Ascending aorta (tissue), 2 donors: Measurements from ENCODE around the gene ILDR1. TPM values are rescaled to one million over a fixed set of nuclear protein-coding genes. Genes with fewer than 3 reads are reported as not detected.

ENCODE experiments used
- DNase-seq, 2 donors: peaks; one replicate each; pipeline ENCODE4 v3.0.0-alpha.2; 2019; ENCODE audit warnings: low spot score in 2 of 2
- H3K27ac ChIP-seq, 2 donors: fragments of 200-600 bp; sonication (generic); one replicate each; pipeline ENCODE4 v1.5.1; 2016 to 2017; ENCODE audit warnings: mild to moderate bottlenecking in 1 of 2
- H3K27me3 ChIP-seq: fragments of 200-600 bp; sonication (generic); one replicate; pipeline ENCODE4 v1.5.1; 2017
- H3K36me3 ChIP-seq, 2 donors: fragments of 200-600 bp; sonication (generic); one replicate each; pipeline ENCODE4 v1.5.1; 2016
- H3K4me1 ChIP-seq, 2 donors: fragments of 200-600 bp; sonication (generic); one replicate each; pipeline ENCODE4 v1.5.1; 2016 to 2017; ENCODE audit warnings: mild to moderate bottlenecking in 1 of 2
- H3K4me3 ChIP-seq, 2 donors: fragments of 200-600 bp; sonication (generic); one replicate each; pipeline ENCODE4 v1.5.1; 2016 to 2017; ENCODE audit warnings: mild to moderate bottlenecking in 1 of 2
- H3K9me3 ChIP-seq, 2 donors: fragments of 200-600 bp; sonication (generic); one replicate each; pipeline ENCODE4 v1.5.1; 2016
- intact Hi-C: fragments of 100-400 bp; cut with DNase I; formaldehyde crosslinking; loops from one replicate; pipeline ENCODE4 v1.15.1; 2023
- total RNA-seq: library from RNA; depleted of rRNA; stranded (reverse); fragments of >200 nt; gene quantifications from one replicate; pipeline ENCODE4 v1.1.0, GENCODE V29; 2016
- TF ChIP-seq, protein P1 (sequence below), 3 experiments: fragments of 200-600 bp in 2 of 3; fragments of 450-650 bp in 1 of 3; sonication (generic) in 2 of 3; IDR thresholded peaks; one replicate each; pipeline ENCODE4 v1.5.1; 2016 to 2019; ENCODE audit warnings: antibody characterized with exemption in 3 of 3, mild to moderate bottlenecking in 1 of 3, moderate library complexity in 1 of 3

The ILDR1 gene
- total RNA-seq, 1 donor from 2014 or later: not detected

DNA sequence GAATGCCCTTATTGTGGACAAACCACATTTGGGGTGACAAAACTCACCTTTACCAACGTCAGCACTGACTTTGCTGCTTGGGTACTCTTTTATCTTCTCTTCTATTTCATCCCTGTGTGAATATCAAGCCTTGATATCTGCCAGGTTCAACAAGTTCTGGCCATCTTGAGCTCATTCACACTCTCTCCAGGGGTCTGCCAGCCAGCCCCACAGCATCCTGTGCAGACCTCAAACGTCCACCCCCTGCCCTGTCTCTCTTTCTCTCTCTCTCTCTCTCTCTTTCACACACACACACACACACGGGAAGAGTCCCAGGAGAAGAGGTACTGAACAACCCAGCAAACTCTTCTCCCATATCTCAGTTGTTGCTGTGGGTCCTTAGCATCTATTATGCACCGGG lies 10.7 kb downstream of the ILDR1 start:
- Histone ChIP-seq H3K36me3 (no peaks in the 10 kb centered on the region), H3K27ac (no peak overlapping the region), H3K4me1 (no peaks in the 10 kb centered on the region), H3K9me3 (no peaks in the 10 kb centered on the region), H3K4me3 (no peak overlapping the region), H3K27me3 (no peaks in the 10 kb centered on the region)
- no peak for DNase-seq
- intact Hi-C loops: no loop called here
- TF ChIP-seq, protein P1, sequence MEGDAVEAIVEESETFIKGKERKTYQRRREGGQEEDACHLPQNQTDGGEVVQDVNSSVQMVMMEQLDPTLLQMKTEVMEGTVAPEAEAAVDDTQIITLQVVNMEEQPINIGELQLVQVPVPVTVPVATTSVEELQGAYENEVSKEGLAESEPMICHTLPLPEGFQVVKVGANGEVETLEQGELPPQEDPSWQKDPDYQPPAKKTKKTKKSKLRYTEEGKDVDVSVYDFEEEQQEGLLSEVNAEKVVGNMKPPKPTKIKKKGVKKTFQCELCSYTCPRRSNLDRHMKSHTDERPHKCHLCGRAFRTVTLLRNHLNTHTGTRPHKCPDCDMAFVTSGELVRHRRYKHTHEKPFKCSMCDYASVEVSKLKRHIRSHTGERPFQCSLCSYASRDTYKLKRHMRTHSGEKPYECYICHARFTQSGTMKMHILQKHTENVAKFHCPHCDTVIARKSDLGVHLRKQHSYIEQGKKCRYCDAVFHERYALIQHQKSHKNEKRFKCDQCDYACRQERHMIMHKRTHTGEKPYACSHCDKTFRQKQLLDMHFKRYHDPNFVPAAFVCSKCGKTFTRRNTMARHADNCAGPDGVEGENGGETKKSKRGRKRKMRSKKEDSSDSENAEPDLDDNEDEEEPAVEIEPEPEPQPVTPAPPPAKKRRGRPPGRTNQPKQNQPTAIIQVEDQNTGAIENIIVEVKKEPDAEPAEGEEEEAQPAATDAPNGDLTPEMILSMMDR (IDR thresholded peaks at IDR 0.05): no peak

- H3K4me1 ChIP-seq: no peaks in the 10 kb centered on the region
- TF ChIP-seq, protein P1 (IDR thresholded peaks at IDR 0.05): no peak
These were observed 11.5 kb downstream of the ILDR1 start for GRCh38 chr3:122010506-122010905.

DNA sequence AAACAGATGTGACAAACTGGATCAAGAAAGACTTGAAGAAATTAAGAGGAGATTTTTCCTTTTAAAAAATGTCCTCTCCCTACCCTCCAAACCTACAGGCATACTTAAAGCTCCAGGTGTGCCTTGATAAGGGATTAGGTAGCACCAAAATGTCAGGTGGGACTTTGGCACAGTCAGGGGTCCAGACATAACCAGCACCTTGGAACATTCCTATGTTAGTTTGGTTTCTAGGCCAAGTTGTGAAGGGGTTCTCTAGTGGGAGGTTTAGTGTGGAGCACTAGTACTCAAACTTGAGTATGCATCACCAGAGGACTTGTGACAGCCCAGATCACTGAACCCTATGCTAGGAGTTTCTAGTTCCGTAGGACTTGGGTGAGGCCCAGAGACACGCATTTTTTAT lies 13.9 kb downstream of the ILDR1 start:
- no peaks in the 10 kb centered on the region for H3K36me3 ChIP-seq
- no peak for DNase-seq
- H3K27me3 ChIP-seq: no peaks in the 10 kb centered on the region
- no peak overlapping the region for H3K27ac ChIP-seq
- H3K9me3 ChIP-seq: no peaks in the 10 kb centered on the region
- intact Hi-C loops: no loop called here
- no peak overlapping the region for H3K4me3 ChIP-seq
- TF ChIP-seq, protein P1 (IDR thresholded peaks at IDR 0.05): no peak
- no peaks in the 10 kb centered on the region for H3K4me1 ChIP-seq

More at GRCh38 chr3:122010506-122010905, 11.5 kb downstream of the ILDR1 start:
- Histone ChIP-seq H3K27ac (no peak overlapping the region), H3K4me3 (no peak overlapping the region), H3K9me3 (no peaks in the 10 kb centered on the region), H3K36me3 (no peaks in the 10 kb centered on the region), H3K27me3 (no peaks in the 10 kb centered on the region)
- DNase-seq: no peak
- intact Hi-C loops: no loop called here

- H3K27ac ChIP-seq: no peak overlapping the region
- TF ChIP-seq, protein P1 (IDR thresholded peaks at IDR 0.05): no peak
- no peaks in the 10 kb centered on the region for H3K27me3 ChIP-seq
- intact Hi-C loops: no loop called here
- H3K4me3 ChIP-seq: no peak overlapping the region
- no peak for DNase-seq
- H3K9me3 ChIP-seq: no peaks in the 10 kb centered on the region
- H3K36me3 ChIP-seq: no peaks in the 10 kb centered on the region
- no peaks in the 10 kb centered on the region for H3K4me1 ChIP-seq
These were observed 15.8 kb downstream of the ILDR1 start for GRCh38 chr3:122006267-122006666.

DNA sequence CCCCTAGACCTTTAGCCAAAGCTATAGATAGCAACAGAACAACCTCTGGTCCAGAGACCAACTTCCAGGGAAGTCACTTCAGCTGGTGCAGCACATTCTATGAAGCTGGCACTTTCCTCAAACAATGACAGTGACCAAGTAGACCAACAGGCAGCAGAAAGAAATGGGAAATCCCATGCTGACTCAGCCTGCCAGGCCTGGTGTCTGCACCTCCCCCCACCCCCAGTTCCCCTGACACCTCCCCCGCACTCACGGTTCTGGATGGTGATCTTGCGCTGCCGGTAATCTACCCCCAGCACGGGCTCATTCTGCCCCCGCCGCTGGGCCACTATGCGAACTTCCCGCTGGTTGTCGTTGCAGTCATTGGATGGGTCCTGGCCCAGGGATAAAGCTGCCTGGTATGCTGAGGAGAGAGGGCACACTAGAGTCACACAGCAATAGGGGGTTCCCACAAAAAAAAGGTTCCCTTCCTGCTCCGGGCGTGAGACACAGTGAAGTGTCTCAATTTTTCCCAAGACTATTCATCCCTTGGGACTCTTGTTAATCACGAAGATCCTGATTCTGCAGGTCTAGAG lies 17.0 kb downstream of the ILDR1 start:
- Histone ChIP-seq H3K4me1 (no peaks in the 10 kb centered on the region), H3K9me3 (no peaks in the 10 kb centered on the region), H3K27ac (no peak overlapping the region), H3K36me3 (no peaks in the 10 kb centered on the region), H3K27me3 (no peaks in the 10 kb centered on the region), H3K4me3 (no peak overlapping the region)
- intact Hi-C loops: no loop called here
- TF ChIP-seq, protein P1 (IDR thresholded peaks at IDR 0.05): no peak
- DNase-seq: no peak

GRCh38 chr3:122004107-122004506 lies 17.9 kb downstream of the ILDR1 start:
- TF ChIP-seq, protein P1 (IDR thresholded peaks at IDR 0.05): no peak
- Histone ChIP-seq H3K9me3 (no peaks in the 10 kb centered on the region), H3K4me3 (no peak overlapping the region), H3K27ac (no peak overlapping the region), H3K27me3 (no peaks in the 10 kb centered on the region), H3K36me3 (no peaks in the 10 kb centered on the region), H3K4me1 (no peaks in the 10 kb centered on the region)
- intact Hi-C loops: no loop called here
- no peak for DNase-seq
